KMS-11 (cell line): Measurements from ENCODE around the gene SLC25A21.

Source experiments
- H2AFZ ChIP-seq: fragments of 200-600 bp; sonication (generic); 2 replicates; pipeline ENCODE4 v1.6.1; 2016; ENCODE audit warnings: antibody characterized with exemption, mixed run types, low read depth
- H3K27ac ChIP-seq: fragments of 200-600 bp; sonication (generic); 2 replicates; pipeline ENCODE4 v1.6.1; 2016; ENCODE audit warnings: mild to moderate bottlenecking, mixed run types
- H3K27me3 ChIP-seq: fragments of 200-600 bp; sonication (generic); 2 replicates; pipeline ENCODE4 v1.6.1; 2017; ENCODE audit warnings: mild to moderate bottlenecking, low read depth, mixed run types, moderate library complexity; ENCODE audit not compliant: insufficient read depth
- H3K36me3 ChIP-seq: fragments of 200-600 bp; sonication (generic); 2 replicates; pipeline ENCODE4 v1.6.1; 2017; ENCODE audit warnings: mild to moderate bottlenecking, mixed run types; ENCODE audit not compliant: insufficient read depth
- H3K4me1 ChIP-seq: fragments of 200-600 bp; sonication (generic); 2 replicates; pipeline ENCODE4 v1.6.1; 2016; ENCODE audit warnings: mild to moderate bottlenecking, low read depth, mixed run types; ENCODE audit not compliant: poor library complexity, severe bottlenecking
- H3K4me2 ChIP-seq: fragments of 200-600 bp; sonication (generic); 2 replicates; pipeline ENCODE4 v1.7.0; 2016; ENCODE audit warnings: mild to moderate bottlenecking, mixed run types
- H3K4me3 ChIP-seq: fragments of 200-600 bp; sonication (generic); IDR thresholded peaks from 2 replicates; pipeline ENCODE4 v1.6.1; 2017; ENCODE audit warnings: low read depth, low read length, mixed read lengths; ENCODE audit not compliant: insufficient read depth
- H3K79me2 ChIP-seq: fragments of 200-600 bp; sonication (generic); 2 replicates; pipeline ENCODE4 v1.6.1; 2016; ENCODE audit warnings: low read depth, mixed run types; ENCODE audit not compliant: insufficient read depth
- H3K9ac ChIP-seq: fragments of 200-600 bp; sonication (generic); 2 replicates; pipeline ENCODE4 v1.6.1; 2016; ENCODE audit warnings: mild to moderate bottlenecking, mixed run types
- H4K20me1 ChIP-seq: fragments of 200-600 bp; sonication (generic); 2 replicates; pipeline ENCODE4 v1.6.1; 2016; ENCODE audit warnings: mild to moderate bottlenecking, mixed run types; ENCODE audit not compliant: insufficient read depth
- TF ChIP-seq, protein P1 (sequence below): fragments of 200-600 bp; sonication (generic); conservative IDR thresholded peaks from 2 replicates; pipeline ENCODE4 v1.6.1; 2017; ENCODE audit warnings: low read depth, mild to moderate bottlenecking, antibody characterized with exemption, low read length, moderate library complexity, mixed read lengths

SLC25A21 gene

DNA sequence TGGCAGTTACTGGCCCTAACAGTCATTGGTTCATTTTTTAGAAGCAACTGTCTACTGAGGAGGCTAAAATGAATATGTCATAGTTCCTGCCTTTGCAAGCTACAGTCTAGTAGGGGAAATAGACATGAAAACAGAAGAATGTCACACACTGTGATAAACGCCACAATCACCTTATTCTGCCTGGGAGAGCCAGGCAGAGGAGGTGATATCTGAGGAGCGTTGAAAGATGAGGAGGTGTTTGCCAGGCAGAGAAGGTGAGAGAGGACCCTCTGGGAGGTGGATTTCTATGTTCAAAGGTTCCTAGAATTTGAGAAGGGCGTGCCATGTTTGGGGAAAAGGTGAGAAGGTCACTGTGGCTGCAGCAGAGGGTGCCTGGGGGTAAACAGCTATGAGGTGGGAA lies 325.0 kb downstream of the SLC25A21 start:
- no peaks in the 10 kb centered on the region for H3K79me2 ChIP-seq
- no peaks in the 10 kb centered on the region for H3K4me1 ChIP-seq
- H3K9ac ChIP-seq = no peak overlapping the region
- TF ChIP-seq, protein P1, sequence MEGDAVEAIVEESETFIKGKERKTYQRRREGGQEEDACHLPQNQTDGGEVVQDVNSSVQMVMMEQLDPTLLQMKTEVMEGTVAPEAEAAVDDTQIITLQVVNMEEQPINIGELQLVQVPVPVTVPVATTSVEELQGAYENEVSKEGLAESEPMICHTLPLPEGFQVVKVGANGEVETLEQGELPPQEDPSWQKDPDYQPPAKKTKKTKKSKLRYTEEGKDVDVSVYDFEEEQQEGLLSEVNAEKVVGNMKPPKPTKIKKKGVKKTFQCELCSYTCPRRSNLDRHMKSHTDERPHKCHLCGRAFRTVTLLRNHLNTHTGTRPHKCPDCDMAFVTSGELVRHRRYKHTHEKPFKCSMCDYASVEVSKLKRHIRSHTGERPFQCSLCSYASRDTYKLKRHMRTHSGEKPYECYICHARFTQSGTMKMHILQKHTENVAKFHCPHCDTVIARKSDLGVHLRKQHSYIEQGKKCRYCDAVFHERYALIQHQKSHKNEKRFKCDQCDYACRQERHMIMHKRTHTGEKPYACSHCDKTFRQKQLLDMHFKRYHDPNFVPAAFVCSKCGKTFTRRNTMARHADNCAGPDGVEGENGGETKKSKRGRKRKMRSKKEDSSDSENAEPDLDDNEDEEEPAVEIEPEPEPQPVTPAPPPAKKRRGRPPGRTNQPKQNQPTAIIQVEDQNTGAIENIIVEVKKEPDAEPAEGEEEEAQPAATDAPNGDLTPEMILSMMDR = no peak
- no peak overlapping the region for H3K27ac ChIP-seq
- no peak overlapping the region for H3K4me2 ChIP-seq
- no peak overlapping the region for H2AFZ ChIP-seq
- no peaks in the 10 kb centered on the region for H3K27me3 ChIP-seq
- no peaks in the 10 kb centered on the region for H3K36me3 ChIP-seq
- H4K20me1 ChIP-seq = no peaks in the 10 kb centered on the region
- no peak overlapping the region for H3K4me3 ChIP-seq

DNA sequence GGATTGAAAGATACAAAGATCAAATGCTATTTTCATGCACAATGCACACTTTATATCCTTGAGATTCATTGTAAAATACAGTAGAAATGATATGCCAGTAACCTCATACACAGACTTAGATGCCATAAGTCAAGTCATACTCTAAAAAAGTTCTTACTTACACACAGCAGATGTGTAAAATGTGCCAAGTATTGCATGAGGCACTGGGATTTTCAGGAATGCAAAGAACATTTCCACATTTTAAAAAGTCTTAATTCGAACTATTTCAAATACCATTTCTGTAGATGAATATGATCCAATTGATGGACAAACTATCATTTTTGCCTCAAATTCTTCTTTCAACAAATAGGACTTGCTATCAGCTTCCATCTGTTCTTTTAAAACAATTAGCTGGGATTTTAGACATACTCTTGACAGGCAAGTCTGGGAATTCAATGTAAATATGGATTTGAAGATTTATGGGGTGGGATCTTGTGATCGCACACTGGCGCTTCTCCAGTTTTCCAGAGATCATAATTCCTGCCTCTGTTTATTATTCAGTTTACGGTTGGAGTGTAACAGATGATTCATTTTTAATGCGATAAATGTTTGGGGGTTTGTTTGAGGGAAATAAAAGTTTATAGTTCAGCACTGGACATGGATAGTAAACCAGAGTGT lies 326.9 kb downstream of the SLC25A21 start:
- TF ChIP-seq, protein P1 = no peak
- H4K20me1 ChIP-seq = no peaks in the 10 kb centered on the region
- no peaks in the 10 kb centered on the region for H3K79me2 ChIP-seq
- no peaks in the 10 kb centered on the region for H3K4me1 ChIP-seq
- H3K36me3 ChIP-seq = no peaks in the 10 kb centered on the region
- H2AFZ ChIP-seq = no peak overlapping the region
- H3K27me3 ChIP-seq = no peaks in the 10 kb centered on the region
- H3K4me2 ChIP-seq = no peak overlapping the region
- no peak overlapping the region for H3K9ac ChIP-seq
- no peak overlapping the region for H3K4me3 ChIP-seq
- H3K27ac ChIP-seq = no peak overlapping the region

DNA sequence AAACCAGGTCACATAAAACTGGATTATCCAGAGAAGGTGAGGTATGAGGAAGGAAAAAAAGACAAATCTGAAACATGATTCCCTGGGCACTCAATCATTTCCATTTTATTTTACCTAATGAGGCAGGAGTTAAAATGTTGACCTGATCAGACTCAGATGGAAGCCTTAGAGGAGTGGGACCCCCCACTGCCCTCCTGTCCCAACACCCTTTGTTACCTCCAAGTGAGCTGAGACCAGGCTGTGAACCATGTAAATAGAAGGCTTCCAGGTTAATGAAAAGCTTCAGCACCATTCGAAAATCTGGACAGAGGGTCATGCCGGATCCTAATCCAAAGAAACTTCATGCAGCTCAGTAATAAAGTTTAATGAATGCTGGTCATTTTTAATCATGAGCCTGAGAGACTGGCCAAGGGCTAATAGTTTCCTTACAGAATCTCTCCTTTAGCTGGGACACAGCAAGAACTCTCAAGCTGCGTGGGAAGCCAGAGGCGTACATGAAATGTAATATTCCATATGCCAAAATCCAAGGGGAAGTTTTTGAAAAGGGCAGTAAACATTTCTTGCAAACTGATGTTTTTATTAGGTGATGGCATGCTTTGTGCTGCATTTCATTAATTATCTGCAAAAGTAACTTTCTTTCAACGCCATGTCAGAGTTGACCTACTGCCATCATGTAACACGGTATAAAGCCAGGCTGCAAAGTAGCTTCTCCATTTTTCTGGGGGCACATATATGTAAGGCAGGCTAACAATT lies 327.8 kb downstream of the SLC25A21 start:
- Histone ChIP-seq H3K4me3 (no peak overlapping the region), H3K27ac (no peak overlapping the region), H3K27me3 (no peaks in the 10 kb centered on the region), H3K4me2 (no peak overlapping the region), H3K36me3 (no peaks in the 10 kb centered on the region), H3K4me1 (no peaks in the 10 kb centered on the region), H4K20me1 (no peaks in the 10 kb centered on the region), H2AFZ (no peak overlapping the region), H3K79me2 (no peaks in the 10 kb centered on the region), H3K9ac (no peak overlapping the region)
- TF ChIP-seq, protein P1 = no peak

DNA sequence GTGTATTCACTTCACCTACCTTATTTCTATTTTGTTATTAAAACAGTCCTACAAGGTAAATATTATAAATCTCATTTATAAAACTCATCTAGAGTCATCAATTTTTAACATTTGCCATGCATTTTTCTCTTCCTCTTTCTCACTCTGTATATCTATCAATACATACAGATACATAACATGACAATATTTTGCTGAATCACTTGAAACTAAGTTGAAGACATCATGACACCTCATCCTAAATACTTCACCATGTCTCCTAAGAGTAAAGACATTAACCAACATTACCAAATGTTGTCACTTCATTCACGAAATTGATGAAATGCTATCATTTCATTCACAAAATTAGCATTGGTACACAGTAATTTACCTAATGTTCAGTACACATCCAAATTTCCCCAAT lies 329.0 kb downstream of the SLC25A21 start:
- no peak overlapping the region for H2AFZ ChIP-seq
- H3K4me2 ChIP-seq = no peak overlapping the region
- no peaks in the 10 kb centered on the region for H3K4me1 ChIP-seq
- no peaks in the 10 kb centered on the region for H3K36me3 ChIP-seq
- TF ChIP-seq, protein P1 = no peak
- no peak overlapping the region for H3K27ac ChIP-seq
- H3K4me3 ChIP-seq = no peak overlapping the region
- H3K9ac ChIP-seq = no peak overlapping the region
- H3K79me2 ChIP-seq = no peaks in the 10 kb centered on the region
- H3K27me3 ChIP-seq = no peaks in the 10 kb centered on the region
- no peaks in the 10 kb centered on the region for H4K20me1 ChIP-seq
